Skeletal muscle tissue (tissue), 4 donors: ENCODE results near the gene MAD1L1. TPM values are rescaled to one million over a fixed set of nuclear protein-coding genes. Genes with fewer than 3 reads are reported as not detected.

Experiments used
- H3K27ac ChIP-seq: one replicate; pipeline ENCODE4 v1.7.0; 2013; ENCODE audit warnings: mild to moderate bottlenecking, low read depth, low read length, inconsistent platforms
- H3K27me3 ChIP-seq, 3 donors: one replicate each; pipeline ENCODE4 v1.7.0; 2013; ENCODE audit warnings: low read length in 3 of 3; ENCODE audit not compliant: control insufficient read depth in 3 of 3, insufficient read depth in 3 of 3
- H3K36me3 ChIP-seq, 3 donors: one replicate each; pipeline ENCODE4 v1.7.0; 2013; ENCODE audit warnings: low read length in 3 of 3; ENCODE audit not compliant: control insufficient read depth in 3 of 3, insufficient read depth in 3 of 3
- H3K4me1 ChIP-seq, 3 donors: one replicate each; pipeline ENCODE4 v1.7.0; 2013; ENCODE audit warnings: low read length in 3 of 3, mild to moderate bottlenecking in 3 of 3; ENCODE audit not compliant: control insufficient read depth in 3 of 3, insufficient read depth in 3 of 3
- H3K4me3 ChIP-seq, 3 donors: one replicate each; pipeline ENCODE4 v1.7.0; 2013; ENCODE audit warnings: low read length in 3 of 3
- H3K9ac ChIP-seq, 3 donors: one replicate each; pipeline ENCODE4 v1.7.0; 2013; ENCODE audit warnings: low read length in 3 of 3, mild to moderate bottlenecking in 3 of 3, moderate library complexity in 2 of 3, low read depth in 1 of 3
- H3K9me3 ChIP-seq, 3 donors: one replicate each; pipeline ENCODE4 v1.7.0; 2013; ENCODE audit warnings: low read length in 3 of 3; ENCODE audit not compliant: control insufficient read depth in 3 of 3
- total RNA-seq: library from RNA; depleted of rRNA; stranded (reverse); fragments of >200 nt; gene quantifications from one replicate; pipeline ENCODE4 v1.2.3, GENCODE V29; 2014
- donor health status: Osteomylitis.

Gene MAD1L1
- total RNA-seq, 1 donor from 2014 or later = 42.3 TPM

GRCh38 chr7:1806354-1806753 lies 426.4 kb downstream of the MAD1L1 start:
- Histone ChIP-seq H3K36me3 (no peaks in the 10 kb centered on the region), H3K4me1 (peaks cover 0 to 3% (median 0%) of the 10 kb centered on the region in 3 donors), H3K27me3 (peaks cover 0 to 10% (median 8%) of the 10 kb centered on the region in 3 donors), H3K9me3 (no peaks in the 10 kb centered on the region), H3K4me3 (no peak overlapping the region), H3K9ac (no peak overlapping the region), H3K27ac (no peak overlapping the region)

- H3K4me3 ChIP-seq = no peak overlapping the region
- H3K27ac ChIP-seq = no peak overlapping the region
- H3K36me3 ChIP-seq = no peaks in the 10 kb centered on the region
- peaks cover 0 to 4% (median 0%) of the 10 kb centered on the region in 3 donors for H3K27me3 ChIP-seq
- H3K9ac ChIP-seq = no peak overlapping the region
- peaks cover 0 to 3% (median 0%) of the 10 kb centered on the region in 3 donors for H3K9me3 ChIP-seq
- H3K4me1 ChIP-seq = no peaks in the 10 kb centered on the region
Measured at GRCh38 chr7:1804310-1804709, 428.4 kb downstream of the MAD1L1 start.

GRCh38 chr7:1802899-1803298 lies 429.8 kb downstream of the MAD1L1 start:
- no peaks in the 10 kb centered on the region for H3K4me1 ChIP-seq
- no peak overlapping the region for H3K27ac ChIP-seq
- no peak overlapping the region for H3K4me3 ChIP-seq
- no peaks in the 10 kb centered on the region for H3K27me3 ChIP-seq
- H3K36me3 ChIP-seq = no peaks in the 10 kb centered on the region
- peaks cover 0 to 3% (median 0%) of the 10 kb centered on the region in 3 donors for H3K9me3 ChIP-seq
- no peak overlapping the region for H3K9ac ChIP-seq

GRCh38 chr7:1800902-1801301 lies 431.8 kb downstream of the MAD1L1 start:
- Histone ChIP-seq H3K27me3 (no peaks in the 10 kb centered on the region), H3K4me3 (no peak overlapping the region), H3K27ac (no peak overlapping the region), H3K9ac (no peak overlapping the region), H3K9me3 (peaks cover 0 to 3% (median under 1%) of the 10 kb centered on the region in 3 donors), H3K4me1 (no peaks in the 10 kb centered on the region), H3K36me3 (no peaks in the 10 kb centered on the region)

- Histone ChIP-seq H3K4me1 (no peaks in the 10 kb centered on the region), H3K9me3 (peaks cover 10 to 21% (median 12%) of the 10 kb centered on the region in 3 donors), H3K27ac (no peak overlapping the region), H3K9ac (no peak overlapping the region), H3K4me3 (no peak overlapping the region), H3K36me3 (no peaks in the 10 kb centered on the region), H3K27me3 (peaks cover 0 to 4% (median 0%) of the 10 kb centered on the region in 3 donors)
Measured at GRCh38 chr7:1798191-1798590, 434.6 kb downstream of the MAD1L1 start.

GRCh38 chr7:1794888-1795542 lies 437.7 kb downstream of the MAD1L1 start:
- H3K36me3 ChIP-seq = no peaks in the 10 kb centered on the region
- no peaks in the 10 kb centered on the region for H3K4me1 ChIP-seq

GRCh38 chr7:1787681-1788235 lies 445.0 kb downstream of the MAD1L1 start:
- no peaks in the 10 kb centered on the region for H3K4me1 ChIP-seq
- no peak overlapping the region for H3K27ac ChIP-seq
- peaks cover 0 to 2% (median 0%) of the 10 kb centered on the region in 3 donors for H3K9me3 ChIP-seq
- H3K27me3 ChIP-seq = peaks cover 0 to 10% (median 0%) of the 10 kb centered on the region in 3 donors
- no peak overlapping the region for H3K4me3 ChIP-seq
- H3K9ac ChIP-seq = no peak overlapping the region
- H3K36me3 ChIP-seq = no peaks in the 10 kb centered on the region

More at GRCh38 chr7:1794888-1795542, 437.7 kb downstream of the MAD1L1 start:
- no peak overlapping the region for H3K27ac ChIP-seq
- H3K9me3 ChIP-seq = peaks cover 10 to 23% (median 10%) of the 10 kb centered on the region in 3 donors
- peaks cover 0 to 4% (median 0%) of the 10 kb centered on the region in 3 donors for H3K27me3 ChIP-seq
- no peak overlapping the region for H3K4me3 ChIP-seq
- H3K9ac ChIP-seq = no peak overlapping the region

GRCh38 chr7:1787241-1787640 lies 445.5 kb downstream of the MAD1L1 start:
- Histone ChIP-seq H3K27me3 (peaks cover 0 to 10% (median 0%) of the 10 kb centered on the region in 3 donors), H3K9me3 (no peaks in the 10 kb centered on the region), H3K4me1 (no peaks in the 10 kb centered on the region), H3K36me3 (no peaks in the 10 kb centered on the region), H3K4me3 (no peak overlapping the region), H3K9ac (no peak overlapping the region), H3K27ac (no peak overlapping the region)

- no peak overlapping the region for H3K27ac ChIP-seq
Measured at GRCh38 chr7:1785839-1786238, 446.9 kb downstream of the MAD1L1 start.

GRCh38 chr7:1781369-1781768 lies 451.4 kb downstream of the MAD1L1 start:
- no peak overlapping the region for H3K27ac ChIP-seq
- H3K4me3 ChIP-seq = no peak overlapping the region
- H3K9me3 ChIP-seq = peaks cover 0 to 2% (median 1%) of the 10 kb centered on the region in 3 donors
- H3K36me3 ChIP-seq = no peaks in the 10 kb centered on the region
- H3K9ac ChIP-seq = no peak overlapping the region
- H3K27me3 ChIP-seq = peaks cover 0 to 4% (median 2%) of the 10 kb centered on the region in 3 donors
- no peaks in the 10 kb centered on the region for H3K4me1 ChIP-seq

More at GRCh38 chr7:1785839-1786238, 446.9 kb downstream of the MAD1L1 start:
- Histone ChIP-seq H3K9ac (no peak overlapping the region), H3K4me1 (no peaks in the 10 kb centered on the region), H3K9me3 (no peaks in the 10 kb centered on the region), H3K4me3 (no peak overlapping the region), H3K36me3 (no peaks in the 10 kb centered on the region), H3K27me3 (peaks cover 0 to 10% (median 4%) of the 10 kb centered on the region in 3 donors)
